Ovary (tissue), 3 donors: ENCODE results near the gene MIF4GD.

Experiments
- POLR2A ChIP-seq: fragments of 450-650 bp; IDR thresholded peaks from one replicate; pipeline ENCODE4 v1.6.1; 2017; ENCODE audit warnings: antibody characterized with exemption, mild to moderate bottlenecking, moderate library complexity
- TF ChIP-seq, protein P1 (sequence below), 3 donors: fragments of 450-650 bp in 2 of 3; fragments of 200-600 bp in 1 of 3; IDR thresholded peaks; one replicate each; pipeline versions ENCODE4 v1.5.1 to v1.8.0; 2016 to 2022; ENCODE audit warnings: antibody characterized with exemption in 3 of 3, mild to moderate bottlenecking in 1 of 3
- donor health status: DM: no; HTN: no; CAD: no.

GRCh38 chr17:75219815-75220214 lies 51.2 kb downstream of the MIF4GD start:
- no peak for TF ChIP-seq POLR2A
- TF ChIP-seq, protein P1, sequence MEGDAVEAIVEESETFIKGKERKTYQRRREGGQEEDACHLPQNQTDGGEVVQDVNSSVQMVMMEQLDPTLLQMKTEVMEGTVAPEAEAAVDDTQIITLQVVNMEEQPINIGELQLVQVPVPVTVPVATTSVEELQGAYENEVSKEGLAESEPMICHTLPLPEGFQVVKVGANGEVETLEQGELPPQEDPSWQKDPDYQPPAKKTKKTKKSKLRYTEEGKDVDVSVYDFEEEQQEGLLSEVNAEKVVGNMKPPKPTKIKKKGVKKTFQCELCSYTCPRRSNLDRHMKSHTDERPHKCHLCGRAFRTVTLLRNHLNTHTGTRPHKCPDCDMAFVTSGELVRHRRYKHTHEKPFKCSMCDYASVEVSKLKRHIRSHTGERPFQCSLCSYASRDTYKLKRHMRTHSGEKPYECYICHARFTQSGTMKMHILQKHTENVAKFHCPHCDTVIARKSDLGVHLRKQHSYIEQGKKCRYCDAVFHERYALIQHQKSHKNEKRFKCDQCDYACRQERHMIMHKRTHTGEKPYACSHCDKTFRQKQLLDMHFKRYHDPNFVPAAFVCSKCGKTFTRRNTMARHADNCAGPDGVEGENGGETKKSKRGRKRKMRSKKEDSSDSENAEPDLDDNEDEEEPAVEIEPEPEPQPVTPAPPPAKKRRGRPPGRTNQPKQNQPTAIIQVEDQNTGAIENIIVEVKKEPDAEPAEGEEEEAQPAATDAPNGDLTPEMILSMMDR (IDR thresholded peaks at IDR 0.05), result no peak
